Peyer's patch (tissue), 4 donors: ENCODE results near the gene UBE2J2.

ENCODE experiments used
- CTCF ChIP-seq, 6 experiments: fragments of 450-650 bp in 4 of 6; fragments of 200-600 bp in 2 of 6; sonication (generic) in 1 of 6; IDR thresholded peaks; one replicate each; pipeline ENCODE4 v1.5.1; 2017 to 2019; ENCODE audit warnings: antibody characterized with exemption in 6 of 6, mild to moderate bottlenecking in 3 of 6, moderate library complexity in 1 of 6
- POLR2A ChIP-seq, 2 donors: fragments of 450-650 bp; IDR thresholded peaks; one replicate each; pipeline ENCODE4 v1.5.1; 2017; ENCODE audit warnings: antibody characterized with exemption in 2 of 2, mild to moderate bottlenecking in 2 of 2, moderate library complexity in 2 of 2

GRCh38 chr1:1226566-1227362, 46.9 kb downstream of the UBE2J2 start:
- TF ChIP-seq CTCF (IDR thresholded peaks at IDR 0.05) (no peak), POLR2A (IDR thresholded peaks at IDR 0.05) (no peak)
